ENCODE measurements around the gene TTC1. TPM values are rescaled to one million over a fixed set of nuclear protein-coding genes. Genes with fewer than 3 reads are reported as not detected.
"Not testable (repeated sequence)": the region's sequence is repeated elsewhere in the genome, so short reads cannot be mapped to it uniquely, and the experiment has no call there.

The TTC1 gene
- 10 to 100 TPM; 42.2 to 49.2 (median 44.5) TPM for polyA plus RNA-seq
- long read RNA-seq, donor 1, transcript TTC1-201 (8 exons, 1,467 nt), result major isoform, 13 of 90 reads
- long read RNA-seq, donor 1, partial matches to known transcripts, result 58 of 90 reads
- long read RNA-seq, donor 1, other reads (novel, unspliced or antisense), result 14 of 90 reads
- long read RNA-seq, donor 2, partial matches to known transcripts, result 13 of 19 reads
- long read RNA-seq, donor 2, other reads (novel, unspliced or antisense), result 0 of 19 reads
- long read RNA-seq, donor 3, partial matches to known transcripts, result 10 of 15 reads
- long read RNA-seq, donor 3, other reads (novel, unspliced or antisense), result 0 of 15 reads
- long read RNA-seq, donor 4, result 0 reads
- long read RNA-seq, donor 5, transcript TTC1-201 (8 exons, 1,467 nt), result major isoform, 5 of 5 reads
- long read RNA-seq, donor 5, partial matches to known transcripts, result 0 of 5 reads
- long read RNA-seq, donor 5, other reads (novel, unspliced or antisense), result 0 of 5 reads
- long read RNA-seq, donor 6, transcript TTC1-201 (8 exons, 1,467 nt), result major isoform, 6 of 9 reads
- long read RNA-seq, donor 6, partial matches to known transcripts, result 0 of 9 reads
- long read RNA-seq, donor 6, other reads (novel, unspliced or antisense), result 0 of 9 reads
- long read RNA-seq, donor 7, transcript TTC1-201 (8 exons, 1,467 nt), result major isoform, 15 of 51 reads
- long read RNA-seq, donor 7, transcript TTC1-204 (5 exons, 1,119 nt), result minor isoform, 6 of 51 reads
- long read RNA-seq, donor 7, partial matches to known transcripts, result 30 of 51 reads
- long read RNA-seq, donor 7, other reads (novel, unspliced or antisense), result 0 of 51 reads
- long read RNA-seq, donor 8, partial matches to known transcripts, result 0 of 3 reads
- long read RNA-seq, donor 8, other reads (novel, unspliced or antisense), result 0 of 3 reads
- long read RNA-seq, donor 9, partial matches to known transcripts, result 0 of 3 reads
- long read RNA-seq, donor 9, other reads (novel, unspliced or antisense), result 0 of 3 reads
- long read RNA-seq, donor 10, transcript TTC1-201 (8 exons, 1,467 nt), result major isoform, 8 of 80 reads
- long read RNA-seq, donor 10, partial matches to known transcripts, result 69 of 80 reads
- long read RNA-seq, donor 10, other reads (novel, unspliced or antisense), result 0 of 80 reads

GRCh38 chr5:160008877-160009590, at the start of gene TTC1:
TTC1 (plus strand) TSS chr5:160009139; CDS start chr5:160010529, 1,390 bp downstream.
- peak; percentile 92 for FAIRE-seq
- H3K4me1 ChIP-seq (ENCODE audit: control insufficient read depth in 3 of 3, insufficient read depth in 2 of 3, low read depth in 1 of 3, low read length in 2 of 3), result peaks cover 0 to 16% (median 7%) of the 10 kb centered on the region in 3 donors
- no peaks in the 10 kb centered on the region for H3K27me3 ChIP-seq (ENCODE audit: control insufficient read depth in 3 of 3, insufficient read depth in 3 of 3, low read length in 3 of 3)
- peaks cover 0 to 13% (median 0%) of the 10 kb centered on the region in 3 donors for H3K36me3 ChIP-seq (ENCODE audit: control insufficient read depth in 3 of 3, insufficient read depth in 2 of 3, low read depth in 1 of 3, low read length in 3 of 3)
- no peaks in the 10 kb centered on the region for H3K9me3 ChIP-seq (ENCODE audit: control insufficient read depth in 2 of 2, insufficient read depth in 1 of 2, low read depth in 1 of 2, low read length in 1 of 2)
- peak within 1 kb of the TSS; percentile 75 to 93 (median 85) for H3K4me3 ChIP-seq (ENCODE audit: low read depth in 1 of 3, low read length in 3 of 3)
- 0 to 1% (median 0%) methylated on average over 31 of the region's 31 CpGs for WGBS, 3 donors
- peak within 1 kb of the TSS; percentile 77 to 96 (median 85) for H3K27ac ChIP-seq (ENCODE audit: low read depth in 1 of 3, low read length in 2 of 3)
- peak; percentile 99 to 100 for DNase-seq

GRCh38 chr5:159961176-159962160, 47.5 kb upstream of the TTC1 start:
- Histone ChIP-seq H3K4me1 (ENCODE audit: control insufficient read depth in 3 of 3, insufficient read depth in 2 of 3, low read depth in 1 of 3, low read length in 2 of 3) (no peaks in the 10 kb centered on the region), H3K27ac (ENCODE audit: low read depth in 1 of 3, low read length in 2 of 3) (no peak overlapping the region), H3K4me3 (ENCODE audit: low read depth in 1 of 3, low read length in 3 of 3) (no peak overlapping the region), H3K9me3 (ENCODE audit: control insufficient read depth in 2 of 2, insufficient read depth in 1 of 2, low read depth in 1 of 2, low read length in 1 of 2) (no peaks in the 10 kb centered on the region), H3K27me3 (ENCODE audit: control insufficient read depth in 3 of 3, insufficient read depth in 3 of 3, low read length in 3 of 3) (peaks cover 0 to 4% (median 0%) of the 10 kb centered on the region in 3 donors), H3K36me3 (ENCODE audit: control insufficient read depth in 3 of 3, insufficient read depth in 2 of 3, low read depth in 1 of 3, low read length in 3 of 3) (no peaks in the 10 kb centered on the region)
- DNase-seq (no peak), FAIRE-seq (no peak)
- 90 to 96% (median 95%) methylated on average over 8 of the region's 8 CpGs for WGBS, 3 donors

- H3K9me3 ChIP-seq (ENCODE audit: control insufficient read depth in 2 of 2, insufficient read depth in 1 of 2, low read depth in 1 of 2, low read length in 1 of 2), result no peaks in the 10 kb centered on the region
- H3K36me3 ChIP-seq (ENCODE audit: control insufficient read depth in 3 of 3, insufficient read depth in 2 of 3, low read depth in 1 of 3, low read length in 3 of 3), result no peaks in the 10 kb centered on the region
- H3K4me1 ChIP-seq (ENCODE audit: control insufficient read depth in 3 of 3, insufficient read depth in 2 of 3, low read depth in 1 of 3, low read length in 2 of 3), result no peaks in the 10 kb centered on the region
- H3K27ac ChIP-seq (ENCODE audit: low read depth in 1 of 3, low read length in 2 of 3), result no peak overlapping the region
- H3K27me3 ChIP-seq (ENCODE audit: control insufficient read depth in 3 of 3, insufficient read depth in 3 of 3, low read length in 3 of 3), result peaks cover 0 to 8% (median 0%) of the 10 kb centered on the region in 3 donors
- 78 to 83% (median 83%) methylated on average over 4 of the region's 4 CpGs for WGBS, 3 donors
- DNase-seq, result no peak
- no peak for FAIRE-seq
- H3K4me3 ChIP-seq (ENCODE audit: low read depth in 1 of 3, low read length in 3 of 3), result no peak overlapping the region
These were observed 46.7 kb upstream of the TTC1 start for GRCh38 chr5:159962214-159962613.

GRCh38 chr5:159963935-159964334, 45.0 kb upstream of the TTC1 start:
- Histone ChIP-seq H3K4me3 (ENCODE audit: low read depth in 1 of 3, low read length in 3 of 3) (no peak overlapping the region), H3K4me1 (ENCODE audit: control insufficient read depth in 3 of 3, insufficient read depth in 2 of 3, low read depth in 1 of 3, low read length in 2 of 3) (no peaks in the 10 kb centered on the region), H3K27ac (ENCODE audit: low read depth in 1 of 3, low read length in 2 of 3) (no peak overlapping the region), H3K9me3 (ENCODE audit: control insufficient read depth in 2 of 2, insufficient read depth in 1 of 2, low read depth in 1 of 2, low read length in 1 of 2) (no peaks in the 10 kb centered on the region), H3K27me3 (ENCODE audit: control insufficient read depth in 3 of 3, insufficient read depth in 3 of 3, low read length in 3 of 3) (peaks cover 0 to 23% (median 2%) of the 10 kb centered on the region in 3 donors), H3K36me3 (ENCODE audit: control insufficient read depth in 3 of 3, insufficient read depth in 2 of 3, low read depth in 1 of 3, low read length in 3 of 3) (no peaks in the 10 kb centered on the region)
- DNase-seq, result no peak
- WGBS, 3 donors, result 81 to 88% (median 86%) methylated on average over 6 of the region's 6 CpGs
- FAIRE-seq, result no peak

- Histone ChIP-seq H3K9me3 (ENCODE audit: control insufficient read depth in 2 of 2, insufficient read depth in 1 of 2, low read depth in 1 of 2, low read length in 1 of 2) (no peaks in the 10 kb centered on the region), H3K4me1 (ENCODE audit: control insufficient read depth in 3 of 3, insufficient read depth in 2 of 3, low read depth in 1 of 3, low read length in 2 of 3) (no peaks in the 10 kb centered on the region), H3K27ac (ENCODE audit: low read depth in 1 of 3, low read length in 2 of 3) (no peak overlapping the region), H3K4me3 (ENCODE audit: low read depth in 1 of 3, low read length in 3 of 3) (no peak overlapping the region), H3K36me3 (ENCODE audit: control insufficient read depth in 3 of 3, insufficient read depth in 2 of 3, low read depth in 1 of 3, low read length in 3 of 3) (no peaks in the 10 kb centered on the region), H3K27me3 (ENCODE audit: control insufficient read depth in 3 of 3, insufficient read depth in 3 of 3, low read length in 3 of 3) (peaks cover 0 to 27% (median 2%) of the 10 kb centered on the region in 3 donors)
- WGBS, 3 donors, result 26 to 36% (median 29%) methylated on average over 12 of the region's 12 CpGs
- FAIRE-seq (no peak), DNase-seq (peak; percentile 34 to 38)
These were observed 43.7 kb upstream of the TTC1 start for GRCh38 chr5:159965031-159965837.

GRCh38 chr5:159965838-159966128, 43.2 kb upstream of the TTC1 start:
- DNase-seq, FAIRE-seq: not testable (repeated sequence)
- H3K27me3 ChIP-seq (ENCODE audit: control insufficient read depth in 3 of 3, insufficient read depth in 3 of 3, low read length in 3 of 3), result peaks cover 0 to 33% (median 6%) of the 10 kb centered on the region in 3 donors

GRCh38 chr5:159969966-159970365, 39.0 kb upstream of the TTC1 start:
- Histone ChIP-seq H3K4me1 (ENCODE audit: control insufficient read depth in 3 of 3, insufficient read depth in 2 of 3, low read depth in 1 of 3, low read length in 2 of 3) (peaks cover 0 to 2% (median 0%) of the 10 kb centered on the region in 3 donors), H3K9me3 (ENCODE audit: control insufficient read depth in 2 of 2, insufficient read depth in 1 of 2, low read depth in 1 of 2, low read length in 1 of 2) (no peaks in the 10 kb centered on the region), H3K36me3 (ENCODE audit: control insufficient read depth in 3 of 3, insufficient read depth in 2 of 3, low read depth in 1 of 3, low read length in 3 of 3) (no peaks in the 10 kb centered on the region), H3K4me3 (ENCODE audit: low read depth in 1 of 3, low read length in 3 of 3) (no peak overlapping the region), H3K27me3 (ENCODE audit: control insufficient read depth in 3 of 3, insufficient read depth in 3 of 3, low read length in 3 of 3) (peaks cover 3 to 63% (median 16%) of the 10 kb centered on the region in 3 donors), H3K27ac (ENCODE audit: low read depth in 1 of 3, low read length in 2 of 3) (no peak overlapping the region)
- DNase-seq, result no peak
- FAIRE-seq, result no peak

More at GRCh38 chr5:159965838-159966128, 43.2 kb upstream of the TTC1 start:
- H3K36me3 ChIP-seq (ENCODE audit: control insufficient read depth in 3 of 3, insufficient read depth in 2 of 3, low read depth in 1 of 3, low read length in 3 of 3); H3K4me1 ChIP-seq (ENCODE audit: control insufficient read depth in 3 of 3, insufficient read depth in 2 of 3, low read depth in 1 of 3, low read length in 2 of 3); H3K27ac ChIP-seq (ENCODE audit: low read depth in 1 of 3, low read length in 2 of 3); H3K9me3 ChIP-seq (ENCODE audit: control insufficient read depth in 2 of 2, insufficient read depth in 1 of 2, low read depth in 1 of 2, low read length in 1 of 2); H3K4me3 ChIP-seq (ENCODE audit: low read depth in 1 of 3, low read length in 3 of 3): not testable (repeated sequence)
- 59 to 65% (median 63%) methylated on average over 4 of the region's 4 CpGs for WGBS, 3 donors

Data from small intestine (tissue), 16 donors.